Glomerular visceral epithelial cell (primary cell): ENCODE data around the gene KCNG3.
A peak's percentile ranks its signal among the peaks of the same experiment; 100 is the strongest.

Experiments used
- DNase-seq: peaks from one replicate; pipeline ENCODE4 v3.0.0-alpha.2; 2016; ENCODE audit errors: extremely low spot score

The KCNG3 gene, protein sequence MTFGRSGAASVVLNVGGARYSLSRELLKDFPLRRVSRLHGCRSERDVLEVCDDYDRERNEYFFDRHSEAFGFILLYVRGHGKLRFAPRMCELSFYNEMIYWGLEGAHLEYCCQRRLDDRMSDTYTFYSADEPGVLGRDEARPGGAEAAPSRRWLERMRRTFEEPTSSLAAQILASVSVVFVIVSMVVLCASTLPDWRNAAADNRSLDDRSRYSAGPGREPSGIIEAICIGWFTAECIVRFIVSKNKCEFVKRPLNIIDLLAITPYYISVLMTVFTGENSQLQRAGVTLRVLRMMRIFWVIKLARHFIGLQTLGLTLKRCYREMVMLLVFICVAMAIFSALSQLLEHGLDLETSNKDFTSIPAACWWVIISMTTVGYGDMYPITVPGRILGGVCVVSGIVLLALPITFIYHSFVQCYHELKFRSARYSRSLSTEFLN

GRCh38 chr2:42493468-42494354 is at the start of gene KCNG3:
Gene KCNG3 (minus strand): TSS chr2:42493982. CDS start chr2:42493501, 481 bp downstream.
- DNase-seq = peak; percentile 58

DNA sequence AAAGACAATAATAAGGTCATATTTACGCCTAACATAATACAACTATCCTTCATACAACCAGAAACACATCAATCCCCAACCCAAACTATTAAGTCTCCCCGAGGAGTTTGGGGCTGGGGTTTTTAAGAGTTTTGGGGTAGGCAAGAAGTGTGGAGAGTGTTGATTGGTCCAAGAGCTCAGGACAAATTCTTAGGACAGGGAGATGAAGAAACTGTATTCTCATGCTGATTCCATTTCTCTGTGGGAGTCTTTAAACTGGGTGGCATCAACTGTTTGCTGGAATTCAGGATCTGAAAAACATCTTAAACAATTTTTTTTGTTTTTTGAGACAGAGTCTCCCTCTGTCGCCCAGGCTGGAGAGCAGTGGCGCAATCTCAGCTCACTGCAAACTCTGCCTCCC is 49.1 kb upstream of the KCNG3 start:
- no peak for DNase-seq

DNA sequence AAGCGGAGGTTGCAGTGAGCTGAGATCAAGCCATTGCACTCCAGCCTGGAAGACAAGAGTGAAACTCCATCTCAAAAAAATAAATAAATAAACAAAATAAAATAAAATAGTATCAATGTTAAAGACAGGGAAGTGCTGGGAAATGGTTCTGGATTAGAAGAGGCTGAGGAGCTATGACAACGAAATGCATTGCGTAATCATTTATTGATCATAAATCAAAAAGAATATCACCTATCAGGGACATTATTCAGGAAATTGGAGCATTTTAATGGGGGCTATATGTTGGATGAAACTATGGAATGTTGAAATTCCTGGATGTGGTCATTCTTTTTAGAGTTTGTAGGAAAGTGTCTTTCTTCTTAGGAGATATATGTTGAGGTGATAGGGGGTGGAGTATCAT is 43.7 kb upstream of the KCNG3 start:
- DNase-seq = no peak

DNA sequence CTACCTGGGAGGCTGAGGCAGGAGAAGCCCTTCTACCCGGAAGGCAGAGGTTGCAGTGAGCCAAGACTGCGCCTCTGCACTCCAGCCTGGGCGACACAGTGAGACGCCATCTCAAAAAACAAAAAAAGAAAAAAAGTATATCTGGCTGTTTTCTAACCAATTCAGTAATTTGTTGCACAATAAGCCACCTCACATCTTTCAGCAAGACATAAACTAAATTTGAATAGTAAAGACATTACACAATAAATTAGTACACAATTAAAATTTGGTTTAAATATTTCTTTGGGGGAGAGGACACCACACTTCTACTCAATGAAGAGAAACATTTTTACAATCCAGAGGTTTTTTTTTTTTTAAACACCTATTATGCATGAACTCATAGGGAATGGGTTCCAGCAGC is 38.6 kb upstream of the KCNG3 start:
- no peak for DNase-seq

DNA sequence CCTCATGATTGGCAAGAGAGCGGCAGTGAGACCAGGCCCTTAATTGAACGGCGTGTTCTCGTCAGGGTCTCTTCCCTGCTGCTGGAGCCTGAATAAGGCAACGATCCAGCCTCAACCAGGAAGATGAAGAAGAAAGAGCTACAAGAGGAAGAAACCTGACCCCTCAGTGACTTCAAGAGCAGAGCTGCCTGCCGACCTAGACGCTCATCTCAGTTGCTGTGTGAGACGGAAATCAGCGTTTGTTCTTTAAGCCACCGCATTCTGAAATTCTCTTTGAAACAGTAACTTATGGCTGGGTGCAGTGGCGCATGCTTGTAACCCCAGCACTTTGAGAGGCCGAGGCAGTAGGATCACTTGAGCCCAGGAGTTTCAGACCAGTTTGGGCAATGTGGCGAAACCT is 29.6 kb upstream of the KCNG3 start:
- DNase-seq = no peak

DNA sequence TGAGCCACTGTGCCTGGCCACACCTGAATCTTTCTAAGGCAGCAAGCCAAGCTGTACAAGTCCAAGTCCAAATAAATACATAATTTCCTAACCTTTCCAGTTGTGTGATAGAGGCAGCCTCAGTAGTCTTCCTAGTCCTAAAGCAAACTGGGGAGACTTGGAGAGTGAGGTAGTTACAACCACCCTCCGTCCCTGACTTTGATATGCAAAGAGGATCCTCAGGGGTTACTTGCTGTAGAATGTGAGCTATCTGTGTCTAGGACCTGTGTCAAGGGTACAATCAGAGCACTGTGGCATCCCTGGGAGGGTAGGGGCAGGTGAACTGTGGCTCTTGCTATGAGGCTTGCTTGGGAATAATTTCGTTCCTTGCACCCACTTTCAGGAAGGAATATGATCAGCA is 28.3 kb upstream of the KCNG3 start:
- DNase-seq = no peak

DNA sequence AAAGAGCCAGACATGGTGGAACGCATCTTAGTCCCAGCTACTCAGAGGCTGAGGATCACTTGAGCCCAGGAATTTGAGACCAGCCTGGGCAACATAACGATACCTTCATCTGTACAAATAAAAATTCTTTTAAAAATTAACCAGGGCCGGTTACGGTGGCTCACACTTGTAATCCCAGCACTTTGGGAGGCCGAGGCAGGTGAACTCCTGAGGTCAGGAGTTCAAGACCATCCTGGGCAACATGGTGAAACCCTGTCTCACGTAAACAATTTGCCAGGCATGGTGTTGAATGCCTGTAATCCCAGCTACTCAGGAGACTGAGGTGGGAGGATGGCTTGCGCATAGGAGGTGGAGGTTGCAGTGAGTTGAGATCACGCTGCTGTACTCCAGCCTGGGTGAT is 25.8 kb upstream of the KCNG3 start:
- no peak for DNase-seq

DNA sequence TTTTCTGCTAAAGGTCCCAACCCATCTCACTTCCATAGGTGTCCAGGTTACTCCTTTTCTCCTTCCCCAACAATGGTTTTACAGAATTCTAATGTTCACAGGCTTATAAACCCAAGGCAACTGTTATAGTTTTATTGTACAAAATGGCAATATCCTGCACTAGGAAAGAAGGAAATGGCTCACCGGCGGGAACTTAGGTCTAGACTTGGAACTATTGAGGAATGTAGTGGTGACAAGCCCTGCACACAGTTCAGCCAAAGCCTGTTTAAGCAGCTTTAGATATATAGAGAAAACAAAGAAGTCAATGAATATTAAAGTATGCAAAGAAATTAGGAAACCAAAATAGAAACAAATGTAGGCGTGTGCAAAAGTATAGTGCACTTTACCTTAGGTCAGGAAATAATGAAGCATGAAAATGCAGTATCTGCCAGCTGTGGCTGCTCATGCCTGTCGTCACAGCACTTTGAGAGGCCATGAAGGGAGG is 22.7 kb upstream of the KCNG3 start:
- DNase-seq = no peak

DNA sequence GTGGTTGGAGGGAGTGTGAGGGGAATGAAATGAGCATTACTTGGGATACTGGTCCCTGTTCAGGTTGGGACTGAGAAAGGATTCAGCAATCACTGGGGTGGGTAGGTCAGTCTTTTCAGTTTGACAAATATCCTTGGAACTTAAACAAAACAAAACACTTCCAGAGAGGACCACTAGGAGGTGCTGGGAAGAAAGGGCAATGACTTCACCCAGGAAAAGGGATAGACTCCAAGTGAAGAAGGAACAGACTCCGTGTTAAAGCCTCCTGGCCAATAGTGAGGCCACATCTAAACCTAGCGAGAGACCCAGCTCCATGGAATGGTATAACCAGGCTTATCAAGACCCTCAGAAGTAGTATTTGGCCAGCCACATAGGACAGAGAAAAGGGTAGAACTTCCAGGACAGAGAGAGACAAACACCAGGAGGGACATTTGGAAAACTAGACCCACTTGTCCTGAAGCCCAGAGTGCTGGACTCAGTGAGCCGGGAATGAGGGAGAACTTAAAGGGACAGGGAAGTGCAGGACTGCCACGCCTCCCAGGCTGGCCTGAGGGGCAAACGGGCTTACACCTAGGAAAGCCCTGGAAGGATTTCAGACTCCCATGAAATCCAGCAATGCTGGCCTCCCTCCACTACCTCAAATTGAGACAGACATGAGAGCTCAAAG is 19.6 kb upstream of the KCNG3 start:
- DNase-seq = peak; percentile 22

DNA sequence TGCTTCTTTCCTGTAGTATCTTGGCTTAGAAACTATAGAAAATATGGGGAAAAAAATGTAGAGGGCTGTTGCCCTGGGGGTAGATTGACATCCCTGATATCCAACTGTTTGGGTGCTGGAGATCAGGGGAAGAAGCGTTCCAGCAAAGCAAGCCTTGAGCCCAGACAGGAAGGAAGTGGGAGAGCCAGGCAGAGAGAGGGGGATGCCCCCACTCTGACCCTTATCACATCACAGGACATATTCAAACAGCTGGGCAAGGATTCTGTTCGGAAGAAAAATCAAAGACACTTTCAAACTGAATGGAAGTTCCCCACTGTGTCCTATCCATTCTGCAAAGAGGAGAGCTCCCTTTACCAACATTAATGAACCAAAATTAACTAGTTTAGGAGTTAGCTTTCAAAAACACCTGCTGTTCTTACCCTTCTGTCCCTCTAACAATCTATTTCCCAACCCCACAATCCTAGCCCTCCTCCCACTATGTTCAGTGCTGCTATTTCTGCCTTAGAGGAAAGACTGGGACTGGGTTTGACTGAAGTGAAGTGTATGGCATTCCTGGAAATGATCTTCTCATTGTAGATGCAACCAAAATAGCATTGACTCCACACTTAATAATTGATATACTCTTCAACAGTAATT is 16.9 kb upstream of the KCNG3 start:
- DNase-seq = peak; percentile 7

GRCh38 chr2:42510191-42510590 is 16.4 kb upstream of the KCNG3 start:
- DNase-seq = no peak

DNA sequence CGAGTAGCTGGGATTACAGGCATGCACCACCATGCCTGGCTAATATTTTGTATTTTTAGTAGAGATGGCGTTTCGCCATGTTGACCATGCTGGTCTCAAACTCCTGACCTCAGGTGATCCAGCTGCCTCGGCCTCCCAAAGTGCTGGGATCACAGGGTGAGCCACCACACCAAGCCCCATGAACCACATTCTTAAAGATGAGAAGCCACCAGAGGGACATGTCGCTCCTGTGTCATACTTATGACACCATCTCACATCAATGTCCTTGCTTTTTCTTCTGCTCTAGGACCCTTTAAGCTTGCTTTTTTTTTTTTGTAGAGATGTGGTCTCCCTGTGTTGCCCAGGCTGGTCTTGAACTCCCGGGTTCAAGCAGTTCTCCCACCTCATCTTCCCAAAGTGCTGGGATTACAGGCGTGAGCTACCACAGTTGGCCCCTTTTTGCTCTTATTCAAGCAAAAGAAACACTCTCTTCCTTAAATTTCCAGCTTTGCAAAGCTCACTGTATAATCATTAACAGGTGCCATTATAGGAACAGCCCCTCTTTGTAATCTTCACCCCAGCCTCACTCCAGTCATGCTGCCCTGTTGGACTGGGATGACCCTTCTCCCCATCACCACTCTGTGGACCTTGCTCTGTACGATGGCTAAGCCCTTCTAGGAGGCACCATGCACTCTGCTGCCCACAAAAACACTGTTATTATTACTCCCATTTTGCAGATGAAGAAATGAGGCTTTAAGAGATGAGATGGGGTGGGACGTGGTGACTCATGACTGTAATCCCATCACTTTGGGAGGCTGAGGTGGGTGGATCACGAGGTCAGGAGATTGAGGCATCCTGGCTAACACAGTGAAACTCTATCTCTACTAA is 10.8 kb upstream of the KCNG3 start:
- no peak for DNase-seq

GRCh38 chr2:42503291-42503690 is 9.5 kb upstream of the KCNG3 start:
- no peak for DNase-seq

DNA sequence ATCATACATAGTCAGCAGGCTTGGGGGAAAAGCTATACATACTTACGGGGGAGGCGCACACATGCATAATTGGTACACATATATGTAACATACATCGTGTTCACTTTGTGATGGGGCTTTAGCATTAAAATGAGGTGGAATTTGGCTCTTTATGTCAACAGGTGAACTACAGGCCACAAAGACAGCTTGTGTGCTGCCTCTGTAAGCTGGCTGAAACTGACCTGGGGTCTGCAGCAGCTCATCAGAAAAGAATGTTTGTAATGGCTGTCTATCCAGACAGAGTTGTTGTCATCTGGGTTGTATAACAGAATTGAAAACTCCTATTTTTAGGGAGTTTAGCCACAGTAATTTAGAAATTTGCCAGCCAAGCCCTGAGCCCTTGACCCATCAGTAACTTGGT is 4.7 kb upstream of the KCNG3 start:
- DNase-seq = no peak

DNA sequence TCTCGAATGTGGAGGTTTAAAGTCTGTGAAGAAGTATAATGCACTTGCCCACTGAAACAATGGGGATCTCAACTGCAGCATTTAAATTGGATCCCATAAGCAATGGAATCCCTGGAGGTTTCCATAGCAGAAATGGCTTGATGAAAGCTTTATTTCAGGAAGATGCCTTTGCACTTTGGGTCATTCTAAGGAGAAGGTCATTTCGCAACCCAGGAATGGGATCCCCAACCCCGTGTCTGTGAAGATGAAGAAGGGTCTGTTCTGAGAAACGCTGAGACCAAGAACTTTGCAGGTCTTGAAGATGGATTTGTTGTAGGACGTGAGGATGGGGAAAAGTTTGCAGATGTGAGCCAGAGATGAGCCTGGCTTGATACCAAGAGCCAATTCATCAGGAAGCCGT is 1.8 kb upstream of the KCNG3 start:
- no peak for DNase-seq

DNA sequence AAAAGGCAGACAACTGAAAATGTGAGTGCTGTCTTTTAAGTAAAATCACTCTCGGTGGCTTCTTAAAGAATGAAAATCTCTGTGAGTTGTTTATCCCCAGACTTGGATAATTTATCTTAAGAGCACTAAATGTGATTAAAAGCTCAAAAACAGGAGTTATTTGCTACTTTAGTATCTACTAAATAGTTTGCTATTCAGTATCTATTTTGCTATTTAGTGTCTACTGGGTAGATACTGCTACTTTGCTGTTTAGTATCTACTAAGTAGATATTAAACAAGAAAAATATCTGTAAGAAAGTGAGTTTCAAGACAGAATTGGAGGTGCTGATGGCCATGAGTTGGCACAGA is 1.4 kb upstream of the KCNG3 start:
- no peak for DNase-seq

DNA sequence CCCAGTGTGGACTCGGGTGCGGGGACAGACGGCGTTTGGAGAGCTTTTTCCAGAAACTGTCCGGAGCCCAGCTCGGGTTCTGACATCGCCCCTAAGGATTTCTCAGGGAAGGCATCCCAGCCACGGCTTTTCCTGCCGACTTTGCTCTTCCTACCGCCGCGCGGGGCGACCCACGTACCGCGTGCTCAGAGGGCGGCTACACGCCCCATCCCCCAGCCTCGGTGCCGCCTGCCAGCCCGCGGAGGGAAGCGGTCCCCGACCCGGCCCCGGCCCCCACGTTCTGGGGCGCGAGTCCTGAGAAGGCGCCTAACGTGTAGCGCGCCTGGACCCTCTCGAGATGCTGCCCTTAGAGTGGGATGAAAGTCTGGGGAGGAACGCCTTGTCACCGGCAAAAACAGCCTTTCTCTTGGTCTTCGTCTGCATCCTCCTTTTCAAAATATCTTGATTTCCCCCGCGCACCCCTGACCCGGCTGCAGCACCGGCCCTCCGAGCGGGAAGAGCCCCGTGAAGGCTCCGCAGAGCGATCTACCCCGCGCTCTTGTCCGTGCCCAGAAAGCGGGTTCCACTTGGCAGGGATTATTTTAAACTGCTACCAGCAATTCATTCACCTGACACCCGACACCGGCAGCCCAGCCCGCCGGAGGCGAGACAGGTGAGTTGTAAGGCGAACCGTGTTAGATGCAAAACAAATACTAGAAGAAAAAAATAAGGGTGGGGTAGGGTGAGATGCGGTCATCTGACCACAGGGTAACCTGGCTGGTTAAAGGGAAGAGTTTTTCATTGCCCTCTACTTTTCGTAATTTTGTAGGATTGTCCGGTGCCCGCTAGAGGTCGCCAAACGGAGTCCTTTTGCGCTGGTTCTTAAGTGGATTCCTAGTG is 812 bp upstream of the KCNG3 start:
- peak; percentile 75 for DNase-seq

- no peak for DNase-seq
Observed at GRCh38 chr2:42492691-42493467, 903 bp downstream of the KCNG3 start.

DNA sequence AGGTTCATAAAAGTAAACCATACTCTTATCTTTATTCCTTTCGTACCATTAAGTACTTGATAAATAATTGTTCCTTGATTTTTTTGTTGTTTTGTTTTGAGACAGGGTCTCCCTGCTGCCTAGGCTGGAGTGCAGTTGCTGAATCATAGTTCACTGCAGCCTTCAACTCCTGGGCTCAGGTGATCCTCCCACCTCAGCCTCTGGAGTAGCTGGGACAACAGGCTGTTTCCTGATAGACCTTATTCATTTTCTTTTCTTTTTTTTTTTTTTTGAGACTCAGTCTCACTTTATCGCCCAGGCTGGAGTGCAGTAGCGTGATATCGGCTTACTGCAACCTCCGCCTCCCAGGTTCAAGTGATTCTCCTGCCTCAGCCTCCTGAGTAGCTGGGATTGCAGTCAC is 5.5 kb downstream of the KCNG3 start:
- DNase-seq = no peak
